ENCODE data around the gene ZNF582. TPM values are rescaled to one million over a fixed set of nuclear protein-coding genes. Genes with fewer than 3 reads are reported as not detected.

The ZNF582 gene
- total RNA-seq, 3 donors from 2014 or later (not counting 1 experiment from before 2014, with no cell fraction given) = 1.3 to 3.3 (median 2.8) TPM

DNA sequence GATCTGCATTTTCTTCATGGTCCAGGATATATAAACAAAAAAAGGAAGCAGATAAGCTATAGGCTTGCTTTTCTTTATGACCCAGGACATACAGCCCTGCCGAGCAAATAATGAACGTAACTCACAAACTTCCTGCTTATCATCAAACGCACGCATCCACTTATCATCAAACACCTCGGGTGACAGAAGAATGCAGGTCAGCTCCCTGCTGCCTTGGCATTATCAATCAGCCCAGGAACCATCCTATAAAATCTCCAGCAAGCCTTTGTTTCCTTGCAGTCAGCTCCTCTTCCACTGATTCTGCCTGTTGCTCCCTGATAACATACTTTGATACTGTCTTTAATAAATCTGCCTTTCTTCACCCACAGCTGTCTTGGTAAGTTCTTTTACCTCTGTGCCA, 5.5 kb upstream of the ZNF582 start:
- no peak overlapping the region for H3K4me3 ChIP-seq (ENCODE audit: low read length)
- TF ChIP-seq, protein P1, sequence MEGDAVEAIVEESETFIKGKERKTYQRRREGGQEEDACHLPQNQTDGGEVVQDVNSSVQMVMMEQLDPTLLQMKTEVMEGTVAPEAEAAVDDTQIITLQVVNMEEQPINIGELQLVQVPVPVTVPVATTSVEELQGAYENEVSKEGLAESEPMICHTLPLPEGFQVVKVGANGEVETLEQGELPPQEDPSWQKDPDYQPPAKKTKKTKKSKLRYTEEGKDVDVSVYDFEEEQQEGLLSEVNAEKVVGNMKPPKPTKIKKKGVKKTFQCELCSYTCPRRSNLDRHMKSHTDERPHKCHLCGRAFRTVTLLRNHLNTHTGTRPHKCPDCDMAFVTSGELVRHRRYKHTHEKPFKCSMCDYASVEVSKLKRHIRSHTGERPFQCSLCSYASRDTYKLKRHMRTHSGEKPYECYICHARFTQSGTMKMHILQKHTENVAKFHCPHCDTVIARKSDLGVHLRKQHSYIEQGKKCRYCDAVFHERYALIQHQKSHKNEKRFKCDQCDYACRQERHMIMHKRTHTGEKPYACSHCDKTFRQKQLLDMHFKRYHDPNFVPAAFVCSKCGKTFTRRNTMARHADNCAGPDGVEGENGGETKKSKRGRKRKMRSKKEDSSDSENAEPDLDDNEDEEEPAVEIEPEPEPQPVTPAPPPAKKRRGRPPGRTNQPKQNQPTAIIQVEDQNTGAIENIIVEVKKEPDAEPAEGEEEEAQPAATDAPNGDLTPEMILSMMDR (IDR thresholded peaks at IDR 0.05) = no peak
- no peak overlapping the region for H3K27ac ChIP-seq (ENCODE audit: low read length)
- H3K9me3 Mint-ChIP-seq = peaks cover 6 to 9% of the 10 kb centered on the region in 2 donors
- WGBS (ENCODE audit: insufficient coverage) = 94% methylated on average over 5 of the region's 5 CpGs
- H3K4me1 ChIP-seq (ENCODE audit: control insufficient read depth, insufficient read depth, low read length) = peaks cover 13% of the 10 kb centered on the region
- DNase-seq = no peak
- H3K9me3 ChIP-seq (ENCODE audit: control insufficient read depth, insufficient read depth, low read length) = peaks cover 19% of the 10 kb centered on the region
- no peaks in the 10 kb centered on the region for H3K27me3 ChIP-seq (ENCODE audit: control insufficient read depth, insufficient read depth, low read length)
- H3K36me3 Mint-ChIP-seq = peaks cover under 1% of the 10 kb centered on the region
- H3K4me1 Mint-ChIP-seq = peaks cover 8 to 24% of the 10 kb centered on the region in 2 donors
- H3K36me3 ChIP-seq (ENCODE audit: control insufficient read depth, insufficient read depth, low read length) = peaks cover 5% of the 10 kb centered on the region
- H3K4me3 Mint-ChIP-seq = no peak overlapping the region
- no peak for ATAC-seq
- no peak overlapping the region for H3K27ac Mint-ChIP-seq
- intact Hi-C loops (cut with micrococcal nuclease) = no loop called here
- no peaks in the 10 kb centered on the region for H3K27me3 Mint-ChIP-seq (ENCODE audit: low read depth in 2 of 2)

DNA sequence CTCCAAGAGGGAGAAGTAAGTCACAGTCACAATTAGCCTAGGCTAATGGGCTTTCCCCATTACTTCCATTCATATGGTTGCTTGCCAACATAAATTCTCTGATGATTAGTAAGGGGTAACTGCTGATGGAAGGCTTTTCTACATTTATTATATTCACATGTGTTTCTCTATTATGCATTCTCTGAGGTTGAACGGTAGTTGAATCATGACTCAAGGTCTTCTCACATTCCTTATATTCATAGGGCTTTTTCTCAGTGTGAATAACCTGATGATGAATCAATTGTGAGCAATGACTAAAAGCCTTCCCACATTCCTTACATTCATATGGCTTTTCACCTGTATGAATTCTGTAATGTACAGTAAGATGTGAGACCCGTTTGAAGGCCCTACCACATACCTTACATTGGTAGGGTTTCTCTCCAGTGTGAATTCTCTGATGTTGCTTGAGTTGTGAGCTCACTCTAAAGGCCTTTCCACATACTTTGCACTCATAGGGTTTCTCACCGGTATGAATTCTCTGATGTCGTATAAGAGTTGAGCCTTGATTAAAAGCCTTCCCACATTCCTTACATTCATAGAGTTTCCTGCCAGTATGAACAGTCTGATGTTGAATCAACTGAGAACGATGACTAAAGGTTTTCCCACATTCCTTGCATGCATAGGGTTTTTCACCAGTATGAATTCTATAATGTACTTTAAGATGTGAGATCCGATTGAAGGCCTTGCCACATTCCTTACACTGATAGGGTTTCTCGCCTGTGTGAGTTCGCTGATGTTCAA, 9.3 kb downstream of the ZNF582 start:
- Histone ChIP-seq H3K27ac (ENCODE audit: low read length) (no peak overlapping the region), H3K36me3 (ENCODE audit: control insufficient read depth, insufficient read depth, low read length) (peaks cover 10% of the 10 kb centered on the region), H3K27me3 (ENCODE audit: control insufficient read depth, insufficient read depth, low read length) (no peaks in the 10 kb centered on the region), H3K4me3 (ENCODE audit: low read length) (no peak overlapping the region), H3K4me1 (ENCODE audit: control insufficient read depth, insufficient read depth, low read length) (no peaks in the 10 kb centered on the region), H3K9me3 (ENCODE audit: control insufficient read depth, insufficient read depth, low read length) (peaks cover 44% of the 10 kb centered on the region)
- intact Hi-C loops (cut with micrococcal nuclease) = no loop called here
- ATAC-seq (no peak), DNase-seq (no peak)
- Mint-ChIP-seq H3K36me3 (peaks cover 64% of the 10 kb centered on the region), H3K27me3 (ENCODE audit: low read depth in 2 of 2) (no peaks in the 10 kb centered on the region), H3K4me1 (peaks cover 0 to 9% of the 10 kb centered on the region in 2 donors), H3K4me3 (no peak overlapping the region), H3K27ac (no peak overlapping the region), H3K9me3 (peaks cover 2 to 26% of the 10 kb centered on the region in 2 donors)
- TF ChIP-seq, protein P1 (IDR thresholded peaks at IDR 0.05) = no peak
- 100% methylated on average over 5 of the region's 8 CpGs for WGBS (ENCODE audit: insufficient coverage)

DNA sequence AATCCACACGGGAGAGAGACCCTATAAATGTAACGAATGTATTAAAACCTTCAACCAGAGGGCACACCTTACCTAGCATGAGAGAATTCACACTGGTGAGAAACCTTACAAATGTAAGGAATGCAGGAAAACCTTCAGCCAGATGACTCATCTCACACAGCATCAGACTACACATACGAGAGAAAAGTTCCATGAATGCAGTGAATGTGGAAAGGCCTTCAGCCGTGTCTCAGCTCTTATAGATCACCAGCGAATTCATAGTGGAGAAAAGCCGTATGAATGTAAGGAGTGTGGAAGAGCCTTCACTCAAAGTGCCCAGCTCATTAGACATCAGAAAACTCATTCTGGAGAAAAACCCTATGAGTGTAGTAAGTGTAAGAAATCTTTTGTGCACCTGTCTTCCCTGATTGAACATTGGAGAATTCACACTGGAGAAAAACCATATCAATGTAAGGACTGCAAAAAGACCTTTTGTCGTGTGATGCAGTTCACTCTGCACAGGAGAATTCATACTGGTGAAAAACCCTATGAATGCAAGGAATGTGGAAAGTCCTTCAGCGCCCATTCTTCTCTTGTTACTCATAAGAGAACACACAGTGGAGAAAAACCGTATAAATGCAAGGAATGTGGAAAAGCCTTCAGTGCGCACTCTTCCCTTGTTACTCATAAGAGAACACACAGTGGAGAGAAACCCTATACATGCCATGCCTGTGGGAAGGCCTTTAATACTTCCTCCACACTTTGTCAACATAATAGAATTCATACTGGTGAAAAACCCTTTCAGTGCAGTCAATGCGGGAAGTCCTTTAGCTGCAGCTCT, 16.0 kb downstream of the ZNF582 start:
- no peak overlapping the region for H3K4me3 Mint-ChIP-seq
- ATAC-seq (no peak), DNase-seq (no peak)
- Histone ChIP-seq H3K27me3 (ENCODE audit: control insufficient read depth, insufficient read depth, low read length) (no peaks in the 10 kb centered on the region), H3K27ac (ENCODE audit: low read length) (no peak overlapping the region), H3K36me3 (ENCODE audit: control insufficient read depth, insufficient read depth, low read length) (peaks cover 35% of the 10 kb centered on the region), H3K4me1 (ENCODE audit: control insufficient read depth, insufficient read depth, low read length) (no peaks in the 10 kb centered on the region), H3K4me3 (ENCODE audit: low read length) (no peak overlapping the region), H3K9me3 (ENCODE audit: control insufficient read depth, insufficient read depth, low read length) (peaks cover 59% of the 10 kb centered on the region)
- peaks cover 76% of the 10 kb centered on the region for H3K36me3 Mint-ChIP-seq
- H3K9me3 Mint-ChIP-seq = peaks cover 10 to 31% of the 10 kb centered on the region in 2 donors
- H3K4me1 Mint-ChIP-seq = peaks cover 0 to 9% of the 10 kb centered on the region in 2 donors
- intact Hi-C loops (cut with micrococcal nuclease) = no loop called here
- H3K27ac Mint-ChIP-seq = no peak overlapping the region
- TF ChIP-seq, protein P1 (IDR thresholded peaks at IDR 0.05) = no peak
- H3K27me3 Mint-ChIP-seq (ENCODE audit: low read depth in 2 of 2) = no peaks in the 10 kb centered on the region
- 96% methylated on average over 11 of the region's 11 CpGs for WGBS (ENCODE audit: insufficient coverage)

All from natural killer cell (primary cell).